Thyroid gland (tissue), 4 donors: ENCODE measurements around the gene NDUFA8. TPM values are rescaled to one million over a fixed set of nuclear protein-coding genes. Genes with fewer than 3 reads are reported as not detected.
A peak's percentile ranks its signal among the peaks of the same experiment; 100 is the strongest.

Experiments used
- DNase-seq, 2 donors: peaks; one replicate each; pipeline ENCODE4 v3.0.0-alpha.2; 2019
- H3K27ac ChIP-seq, 3 donors: fragments of 200-600 bp; sonication (generic); 1 replicate in 2 of 3; 2 replicates in 1 of 3; pipeline ENCODE4 v1.5.1; 2016 to 2019; ENCODE audit warnings: mild to moderate bottlenecking in 1 of 3, moderate library complexity in 1 of 3
- H3K27me3 ChIP-seq: fragments of 200-600 bp; sonication (generic); one replicate; pipeline ENCODE4 v1.5.1; 2019
- H3K36me3 ChIP-seq, 2 donors: fragments of 200-600 bp; sonication (generic); one replicate each; pipeline ENCODE4 v1.5.1; 2016 to 2019
- H3K4me1 ChIP-seq, 2 donors: fragments of 200-600 bp; sonication (generic); one replicate each; pipeline ENCODE4 v1.5.1; 2017 to 2019
- H3K4me3 ChIP-seq, 3 donors: fragments of 200-600 bp; sonication (generic); replicated peaks in 1 of 3; 1 replicate in 2 of 3; 2 replicates in 1 of 3; pipeline ENCODE4 v1.5.1; 2016; ENCODE audit warnings: mild to moderate bottlenecking in 1 of 3
- H3K9me3 ChIP-seq: fragments of 200-600 bp; sonication (generic); one replicate; pipeline ENCODE4 v1.5.1; 2017
- CTCF ChIP-seq, 6 experiments: fragments of 200-600 bp in 3 of 6; fragments of 450-650 bp in 3 of 6; sonication (generic) in 3 of 6; IDR thresholded peaks; one replicate each; pipeline ENCODE4 v1.5.1; 2016 to 2019; ENCODE audit warnings: antibody characterized with exemption in 6 of 6, mild to moderate bottlenecking in 2 of 6, inconsistent platforms in 1 of 6, moderate library complexity in 1 of 6
- POLR2A ChIP-seq, 2 donors: fragments of 450-650 bp; IDR thresholded peaks; one replicate each; pipeline ENCODE4 v1.6.1; 2017; ENCODE audit warnings: antibody characterized with exemption in 2 of 2, mild to moderate bottlenecking in 2 of 2, moderate library complexity in 1 of 2
- WGBS, 2 donors: methylation state at CpG; one replicate each; pipeline ENCODE4 v1.1.5; 2017; 5-methylcytosine and 5-hydroxymethylcytosine counted together
- intact Hi-C: fragments of 100-400 bp; cut with DNase I; formaldehyde crosslinking; loops from one replicate; pipeline ENCODE4 v1.15.1; 2023
- total RNA-seq, 4 donors: library from RNA; depleted of rRNA; stranded (reverse); fragments of >200 nt; gene quantifications; one replicate each; pipeline ENCODE4 v1.2.3, GENCODE V29; 2016

Gene NDUFA8
- total RNA-seq, 4 donors from 2014 or later: 18.1 to 70.7 (median 53.2) TPM

DNA sequence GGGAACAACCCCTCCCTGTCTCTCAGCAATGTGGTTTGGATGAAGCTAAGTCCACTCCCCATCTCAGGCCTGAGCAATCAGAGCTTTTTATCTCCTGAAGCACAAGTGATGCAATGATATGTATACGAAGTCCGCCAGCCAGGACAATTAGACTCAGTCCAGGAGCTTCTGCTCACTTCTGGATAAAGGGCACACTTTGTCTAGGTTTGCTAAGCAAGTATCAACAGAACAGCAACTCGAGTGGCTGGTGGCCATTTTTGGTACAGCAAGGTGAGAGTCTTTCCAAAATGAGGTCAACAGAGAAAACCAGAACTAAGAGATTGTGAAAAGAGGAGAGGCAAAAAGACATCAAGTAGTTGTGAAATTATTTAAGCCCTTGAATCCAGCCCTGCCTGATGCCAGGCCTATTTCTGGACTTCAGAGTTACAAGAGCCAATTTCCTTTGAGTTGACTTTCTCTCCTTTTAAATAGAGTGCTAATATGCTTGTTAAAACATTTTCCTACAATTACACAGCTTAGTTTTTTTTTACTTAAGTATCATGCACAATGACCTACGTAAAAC is 8.2 kb downstream of the NDUFA8 start:
- DNase-seq: peak in 1 of 2 donors; percentile 24
- no peak for TF ChIP-seq CTCF (IDR thresholded peaks at IDR 0.05)
- no peak for TF ChIP-seq POLR2A (IDR thresholded peaks at IDR 0.05)
- Histone ChIP-seq H3K27ac (no peak overlapping the region), H3K9me3 (no peaks in the 10 kb centered on the region), H3K4me3 (no peak overlapping the region), H3K36me3 (peaks cover 10 to 14% of the 10 kb centered on the region in 2 donors), H3K4me1 (peaks cover 2 to 5% of the 10 kb centered on the region in 2 donors), H3K27me3 (no peaks in the 10 kb centered on the region)
- intact Hi-C loops: no loop called here
- 76 to 82% methylated on average over 4 of the region's 4 CpGs for WGBS, 2 donors

DNA sequence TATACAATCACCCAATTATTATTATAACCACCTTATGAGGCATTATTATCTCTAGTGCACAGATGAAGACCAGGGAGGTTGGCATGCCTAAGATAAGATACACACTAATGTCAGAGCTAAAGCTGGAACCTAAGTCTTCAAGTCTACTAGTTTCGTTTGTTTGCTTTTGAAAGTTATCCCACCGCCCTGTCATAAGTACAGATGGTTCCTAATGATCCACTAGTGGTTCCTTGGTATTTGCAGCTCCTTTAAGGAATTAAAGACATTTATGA is 14.1 kb downstream of the NDUFA8 start:
- no peak overlapping the region for H3K4me3 ChIP-seq
- TF ChIP-seq CTCF (IDR thresholded peaks at IDR 0.05): no peak
- no peak for TF ChIP-seq POLR2A (IDR thresholded peaks at IDR 0.05)
- H3K27me3 ChIP-seq: no peaks in the 10 kb centered on the region
- peaks cover 29 to 51% of the 10 kb centered on the region in 2 donors for H3K36me3 ChIP-seq
- no peaks in the 10 kb centered on the region for H3K9me3 ChIP-seq
- no peak overlapping the region for H3K27ac ChIP-seq
- intact Hi-C loops: no loop called here
- WGBS, 2 donors: 100% methylated on average over 2 of the region's 2 CpGs
- no peak for DNase-seq
- no peaks in the 10 kb centered on the region for H3K4me1 ChIP-seq

DNA sequence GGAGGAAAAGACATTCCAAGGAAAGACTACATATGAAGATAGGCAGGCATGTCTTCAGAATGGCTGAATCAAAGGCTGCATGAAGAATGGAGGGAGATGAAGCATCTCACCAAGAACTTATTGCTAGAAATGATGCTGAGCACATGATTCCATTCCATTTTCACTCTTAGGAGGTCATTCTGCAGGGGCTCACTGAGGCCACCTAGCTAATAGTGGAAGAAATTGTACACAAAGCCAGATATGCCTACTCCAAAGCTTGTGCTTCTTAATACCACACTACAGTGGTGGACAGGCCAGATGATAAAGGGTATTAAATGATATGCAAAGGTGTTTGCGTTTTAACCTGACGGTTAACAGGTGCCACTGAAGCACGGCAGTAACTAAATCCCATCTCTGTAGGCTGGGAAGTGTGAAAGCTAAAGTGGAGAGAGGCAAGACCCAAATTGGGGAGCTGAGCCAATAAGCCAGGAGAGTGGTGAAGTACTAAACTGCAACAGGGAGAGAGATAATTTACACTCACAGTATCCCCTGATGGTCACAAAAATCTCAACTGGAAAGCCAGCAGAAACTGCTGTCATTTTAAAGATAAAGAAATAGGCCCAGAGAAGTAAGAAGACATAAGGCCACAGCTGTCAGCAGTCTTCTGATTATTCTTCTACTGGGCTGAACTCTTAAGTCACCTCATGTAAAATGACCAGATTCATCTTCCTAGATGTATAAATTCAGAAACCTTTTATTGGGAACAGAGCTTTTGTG is 14.6 kb downstream of the NDUFA8 start:
- Histone ChIP-seq H3K27ac (no peak overlapping the region), H3K9me3 (no peaks in the 10 kb centered on the region), H3K4me3 (no peak overlapping the region), H3K4me1 (no peaks in the 10 kb centered on the region), H3K36me3 (peaks cover 29 to 51% of the 10 kb centered on the region in 2 donors), H3K27me3 (no peaks in the 10 kb centered on the region)
- DNase-seq: no peak
- TF ChIP-seq CTCF (IDR thresholded peaks at IDR 0.05): peak in 1 of 6 experiments; percentile 12
- no peak for TF ChIP-seq POLR2A (IDR thresholded peaks at IDR 0.05)
- 87 to 88% methylated on average over 3 of the region's 3 CpGs for WGBS, 2 donors
- intact Hi-C loops: no loop called here

DNA sequence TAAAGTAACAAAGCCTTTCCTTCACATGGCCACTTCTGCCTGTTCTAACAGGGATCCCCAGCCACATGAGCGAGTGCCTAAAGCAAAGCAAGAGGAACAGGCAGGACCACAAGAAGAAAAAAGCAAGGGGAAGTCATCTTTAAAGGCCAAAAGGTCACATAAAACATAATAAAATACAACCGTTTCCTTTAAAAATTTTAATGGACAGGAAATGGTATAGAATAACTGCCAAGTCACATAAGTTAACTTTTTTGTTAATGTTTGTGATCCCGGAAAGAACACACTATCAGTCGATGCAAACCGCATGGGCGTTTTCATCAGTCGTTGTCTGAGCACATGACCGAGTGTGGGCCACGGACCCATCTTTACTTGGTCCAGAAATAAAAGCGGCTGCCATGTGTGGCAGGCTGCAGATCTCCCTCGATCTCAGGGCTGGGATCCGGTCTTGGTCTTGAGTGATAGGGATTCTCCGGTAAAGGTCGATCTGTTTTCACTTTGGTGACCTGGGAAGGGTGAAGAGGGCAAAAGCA is 15.6 kb downstream of the NDUFA8 start:
- H3K27me3 ChIP-seq: no peaks in the 10 kb centered on the region
- intact Hi-C loops: no loop called here
- H3K4me3 ChIP-seq: no peak overlapping the region
- DNase-seq: no peak
- no peaks in the 10 kb centered on the region for H3K9me3 ChIP-seq
- no peaks in the 10 kb centered on the region for H3K4me1 ChIP-seq
- H3K27ac ChIP-seq: no peak overlapping the region
- TF ChIP-seq POLR2A (IDR thresholded peaks at IDR 0.05) (no peak), CTCF (IDR thresholded peaks at IDR 0.05) (no peak)
- 81 to 86% methylated on average over 14 of the region's 14 CpGs for WGBS, 2 donors
- H3K36me3 ChIP-seq: peaks cover 29 to 51% of the 10 kb centered on the region in 2 donors

DNA sequence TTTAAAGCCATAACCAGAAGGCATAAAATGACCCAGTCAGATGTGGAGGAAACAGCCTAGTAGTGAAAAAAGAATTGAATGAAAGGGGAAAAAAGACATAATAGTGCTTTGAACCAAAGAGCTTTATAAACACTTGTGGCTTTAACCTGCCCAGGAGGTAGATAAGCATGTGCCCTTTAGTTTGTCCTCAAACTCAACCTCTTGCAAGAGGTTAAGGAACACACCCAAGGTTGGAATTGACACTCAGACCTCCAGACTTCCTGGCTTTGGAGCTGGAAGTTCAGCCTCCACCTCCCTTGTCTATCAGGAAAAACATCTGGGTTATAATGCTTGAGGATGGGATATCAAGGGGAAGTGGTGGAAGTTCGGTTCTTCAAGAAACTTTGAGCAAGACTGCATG is 16.3 kb downstream of the NDUFA8 start:
- WGBS, 2 donors: 79 to 89% methylated on average over 1 of the region's 1 CpG
- intact Hi-C loops: no loop called here
- H3K36me3 ChIP-seq: peaks cover 29 to 49% of the 10 kb centered on the region in 2 donors

More for the DNA sequence above, 16.3 kb downstream of the NDUFA8 start:
- DNase-seq: no peak
- Histone ChIP-seq H3K27me3 (no peaks in the 10 kb centered on the region), H3K4me1 (no peaks in the 10 kb centered on the region), H3K27ac (no peak overlapping the region), H3K4me3 (no peak overlapping the region), H3K9me3 (no peaks in the 10 kb centered on the region)
- TF ChIP-seq CTCF (IDR thresholded peaks at IDR 0.05) (no peak), POLR2A (IDR thresholded peaks at IDR 0.05) (no peak)
